Esophagus muscularis mucosa (tissue), 4 donors: ENCODE results near the gene CCDC177.

ENCODE experiments used
- CTCF ChIP-seq, 3 experiments: fragments of 200-600 bp in 2 of 3; fragments of 450-650 bp in 1 of 3; sonication (generic) in 2 of 3; IDR thresholded peaks; one replicate each; pipeline ENCODE4 v1.5.1; 2017 to 2019; ENCODE audit warnings: antibody characterized with exemption in 3 of 3, mild to moderate bottlenecking in 2 of 3, moderate library complexity in 1 of 3
- EP300 ChIP-seq: sonication (generic); formaldehyde crosslinking; IDR thresholded peaks from one replicate; pipeline ENCODE4 v1.6.1; 2017; ENCODE audit warnings: antibody characterized with exemption
- POLR2A ChIP-seq: fragments of 450-650 bp; IDR thresholded peaks from one replicate; pipeline ENCODE4 v1.6.1; 2017; ENCODE audit warnings: antibody characterized with exemption, moderate library complexity, mild to moderate bottlenecking, low read depth
- POLR2AphosphoS5 ChIP-seq, 2 donors: sonication (generic); formaldehyde crosslinking; IDR thresholded peaks; one replicate each; pipeline ENCODE4 v1.6.1; 2017; ENCODE audit warnings: antibody characterized with exemption in 2 of 2

GRCh38 chr14:69536971-69537370, 37.7 kb downstream of the CCDC177 start:
- TF ChIP-seq CTCF (IDR thresholded peaks at IDR 0.05) (no peak), POLR2A (no peak), EP300 (no peak), POLR2AphosphoS5 (IDR thresholded peaks at IDR 0.05) (no peak)
